G401 (cell line): ENCODE measurements around the gene EIF1. TPM values are rescaled to one million over a fixed set of nuclear protein-coding genes. Genes with fewer than 3 reads are reported as not detected.
"Not testable (repeated sequence)": the region's sequence is repeated elsewhere in the genome, so short reads cannot be mapped to it uniquely, and the experiment has no call there.

Experiments
- DNase-seq: peaks from one replicate; pipeline ENCODE4 v3.0.0-alpha.2; 2015; ENCODE audit warnings: low spot score
- in situ Hi-C: cut with HindIII; loops from 2 replicates; pipeline ENCODE4 v1.10.0; 2016; ENCODE audit warnings: low sequenced_read_pairs, mixed read lengths
- total RNA-seq: library from RNA; depleted of rRNA; stranded (reverse); fragments of >200 nt; shearing (Covaris generic); gene quantifications from 2 replicates; pipeline ENCODE4 v1.2.3, GENCODE V29; 2014

The EIF1 gene
- total RNA-seq, 1 experiment from 2014 or later, result 39.6 TPM

DNA sequence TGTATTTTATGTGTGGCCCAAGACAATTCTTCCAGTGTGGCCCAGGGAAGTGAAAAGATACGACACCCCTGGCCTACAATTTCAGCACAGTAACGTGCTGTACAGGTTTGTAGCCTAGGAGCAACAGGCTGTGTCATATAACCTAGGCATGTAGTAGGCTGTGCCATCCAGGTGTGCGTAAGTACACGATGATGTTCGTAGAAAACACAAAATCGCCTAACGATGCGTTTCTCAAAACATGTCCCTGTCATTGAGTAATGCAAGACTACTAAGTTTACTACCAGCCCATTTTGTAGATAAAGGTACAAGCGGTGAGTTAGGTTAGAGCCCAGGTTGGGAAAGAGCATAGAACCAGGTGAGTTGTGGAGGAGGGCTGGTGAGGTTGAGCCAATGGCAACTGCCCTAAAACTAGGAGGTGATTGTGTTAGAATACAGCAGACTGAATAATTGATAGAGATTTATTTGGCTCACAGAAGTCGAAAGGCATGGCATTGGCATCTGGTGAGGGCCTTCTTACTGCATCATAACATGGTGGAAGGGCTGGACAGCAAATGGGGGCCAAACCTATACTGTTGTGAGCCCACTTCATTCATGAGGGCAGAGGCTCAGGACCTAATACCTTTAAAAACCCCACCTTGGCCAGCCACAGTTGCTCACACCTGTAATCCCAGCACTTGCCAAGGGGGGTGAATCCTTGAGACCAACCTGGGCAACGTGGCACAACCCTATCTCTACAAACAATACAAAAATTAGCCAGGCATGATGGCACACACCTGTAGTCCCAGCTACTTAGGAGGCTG lies 4.2 kb downstream of the EIF1 start:
- in situ Hi-C loops, result no loop called here
- DNase-seq, result no peak

- peak; percentile 27 for DNase-seq
Measured at GRCh38 chr17:41695134-41695661, 6.5 kb downstream of the EIF1 start.

DNA sequence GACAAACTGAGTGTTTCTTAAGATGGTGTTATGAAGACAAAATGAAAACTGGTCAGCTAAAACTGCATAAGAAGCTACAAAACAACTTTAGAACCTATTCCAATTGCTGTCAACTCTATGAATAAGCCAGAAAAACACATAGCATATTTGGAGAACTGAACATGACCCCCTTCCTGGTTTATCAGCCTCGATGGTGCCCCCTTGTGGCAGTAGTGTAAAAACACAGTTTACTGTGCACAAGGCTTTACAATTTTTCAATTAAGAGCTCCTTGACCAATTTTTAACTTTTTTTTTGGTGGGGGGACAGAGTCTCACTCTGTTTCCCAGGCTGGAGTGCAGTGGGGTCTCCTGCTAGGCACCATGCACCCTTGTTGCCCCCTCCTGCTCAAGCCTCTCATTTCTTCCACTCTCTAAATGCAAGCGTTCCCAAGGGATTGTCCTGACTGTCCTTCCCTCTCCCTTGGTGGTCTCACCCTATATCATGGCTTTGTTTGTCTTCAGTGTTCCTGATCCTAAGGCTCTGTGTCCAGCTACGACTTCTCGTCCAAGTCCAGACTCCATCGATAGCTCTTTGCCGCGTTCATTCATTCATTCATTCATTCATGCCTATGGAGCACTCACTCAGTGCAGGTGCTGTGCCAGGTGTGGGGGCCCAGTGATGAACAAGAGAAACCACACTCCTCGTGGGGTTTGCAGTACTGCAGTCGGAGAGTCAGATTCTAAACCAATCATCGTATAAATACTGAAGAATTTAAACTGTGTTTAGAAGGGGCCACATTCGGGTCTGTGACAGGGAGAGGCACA lies 7.5 kb downstream of the EIF1 start:
- DNase-seq, result peak; percentile 85
- in situ Hi-C loops, result no loop called here

More at GRCh38 chr17:41695134-41695661, 6.5 kb downstream of the EIF1 start:
- in situ Hi-C loops, result no loop called here

DNA sequence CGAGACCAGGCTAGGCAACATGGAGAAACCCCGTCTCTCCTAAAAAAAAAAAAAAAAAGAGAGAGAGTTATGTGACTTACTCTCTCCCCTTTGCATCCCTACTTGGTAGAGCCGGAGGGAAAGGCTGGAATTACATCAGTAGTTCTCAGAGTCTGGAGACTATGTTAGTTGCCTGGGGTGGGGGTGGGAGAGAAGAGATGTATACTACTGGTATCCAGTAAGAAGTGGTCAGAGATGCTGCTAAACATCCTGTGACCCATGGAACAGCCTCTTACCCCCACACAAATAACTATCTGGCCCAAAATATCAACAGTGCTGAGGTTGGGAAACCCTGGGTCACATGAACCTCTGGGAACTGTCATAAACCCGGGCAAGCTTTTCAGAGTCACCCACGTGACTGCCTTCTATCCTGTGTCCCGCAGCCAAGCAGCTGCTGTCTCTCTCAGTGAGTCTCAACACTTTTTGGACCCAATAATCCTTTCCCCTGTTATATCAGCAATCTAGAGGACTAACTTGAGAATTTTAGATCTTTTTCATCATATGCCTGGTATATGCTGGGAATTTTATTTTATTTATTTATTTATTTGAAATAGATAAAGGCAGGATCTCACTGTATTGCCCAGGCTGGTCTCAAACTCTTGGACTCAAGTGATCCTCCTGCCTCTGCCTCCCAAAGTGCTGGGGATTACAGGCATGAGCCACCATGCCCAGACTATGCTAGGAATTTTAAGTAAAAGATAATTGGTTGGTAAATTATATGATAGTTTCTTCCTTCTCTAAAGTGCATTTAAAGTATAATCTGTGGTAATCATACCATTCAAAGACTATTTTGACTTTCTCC lies 8.7 kb downstream of the EIF1 start:
- peak; percentile 23 for DNase-seq
- in situ Hi-C loops, result no loop called here

- DNase-seq, in situ Hi-C loops: not testable (repeated sequence)
Measured at GRCh38 chr17:41700843-41701242, 12.2 kb downstream of the EIF1 start.

DNA sequence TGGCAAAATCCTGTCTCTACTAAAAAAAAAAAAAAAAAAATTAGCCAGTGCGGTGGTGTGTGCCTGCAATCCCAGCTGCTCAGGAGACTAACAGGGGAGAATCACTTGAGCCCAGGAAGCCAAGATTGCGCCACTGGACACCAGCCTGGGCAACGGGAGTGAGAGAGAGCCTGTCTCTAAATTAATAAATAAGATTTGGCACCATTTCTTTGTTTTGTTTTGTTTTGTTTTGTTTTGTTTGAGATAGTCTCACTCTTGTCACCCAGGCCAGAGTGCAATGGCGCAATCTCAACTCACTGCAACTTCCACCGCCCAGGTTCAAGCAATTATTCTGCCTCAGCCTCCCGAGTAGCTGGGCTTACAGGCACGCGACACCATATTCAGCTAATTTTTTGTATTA lies 14.0 kb downstream of the EIF1 start:
- in situ Hi-C loops, result no loop called here
- no peak for DNase-seq

- in situ Hi-C loops, result no loop called here
- no peak for DNase-seq
Measured at GRCh38 chr17:41705271-41705991, 16.7 kb downstream of the EIF1 start.

GRCh38 chr17:41707803-41708669 lies 19.4 kb downstream of the EIF1 start:
- no peak for DNase-seq
- in situ Hi-C loops, result no loop called here

- DNase-seq, result no peak
- in situ Hi-C loops, result no loop called here
Measured at GRCh38 chr17:41710472-41711090, 21.9 kb downstream of the EIF1 start.

DNA sequence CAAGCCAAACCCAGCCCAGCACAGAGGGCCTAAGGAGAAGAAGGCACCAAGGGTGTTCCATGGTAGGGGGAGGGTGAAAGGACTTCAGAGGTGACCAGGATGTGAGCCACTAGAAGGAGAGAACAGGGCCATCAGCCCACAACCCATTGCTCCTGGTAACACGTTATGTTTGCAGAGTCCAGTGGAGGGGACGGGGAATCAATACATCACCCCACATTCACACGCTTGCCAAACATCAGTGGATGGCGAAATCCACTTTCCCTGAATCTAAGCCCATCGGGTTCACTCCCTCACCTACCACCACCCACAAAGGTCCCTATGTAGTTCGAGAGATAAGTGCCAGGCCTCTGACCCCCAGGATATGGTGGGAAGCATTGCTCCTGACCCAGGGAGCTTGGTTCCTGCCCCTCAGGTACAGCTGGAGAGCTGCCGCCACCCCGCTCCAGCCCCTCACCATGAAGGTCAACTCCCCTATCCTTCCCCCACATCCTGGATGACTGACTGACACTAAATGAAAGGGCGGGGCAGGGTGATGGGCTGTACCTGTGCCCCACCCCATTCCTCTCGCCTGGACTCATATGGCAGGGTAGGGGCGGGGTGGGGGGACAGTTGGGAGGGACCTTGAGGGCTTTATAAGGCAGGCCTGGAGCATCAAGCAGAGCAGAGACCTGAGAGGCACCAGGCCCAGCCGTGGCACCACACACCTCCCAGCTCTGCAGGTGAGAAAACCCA lies 23.1 kb downstream of the EIF1 start, which contains the start of gene GAST:
Gene GAST, plus strand, starts transcription at position 663 of the 732 bp plus-strand sequence. CDS start 3,106 bp downstream, outside the sequence.
- in situ Hi-C loops, result no loop called here
- no peak for DNase-seq

GRCh38 chr17:41717408-41718286 lies 29.0 kb downstream of the EIF1 start:
- in situ Hi-C loops, result no loop called here
- no peak for DNase-seq

- no peak for DNase-seq
Measured at GRCh38 chr17:41718287-41718645, 29.6 kb downstream of the EIF1 start.

GRCh38 chr17:41722231-41722630 lies 33.5 kb downstream of the EIF1 start:
- in situ Hi-C loops, result loop anchor here (10.0 kb wide), 1 partner anchor 233 kb away; no protein-coding TSS in a partner anchor

More at GRCh38 chr17:41718287-41718645, 29.6 kb downstream of the EIF1 start:
- in situ Hi-C loops, result no loop called here

GRCh38 chr17:41723801-41724475 lies 35.3 kb downstream of the EIF1 start:
- no peak for DNase-seq
- in situ Hi-C loops, result loop anchor here (10.0 kb wide), 1 partner anchor 231 kb away; no protein-coding TSS in a partner anchor

More at GRCh38 chr17:41722231-41722630, 33.5 kb downstream of the EIF1 start:
- DNase-seq, result no peak

GRCh38 chr17:41724476-41725050 lies 35.9 kb downstream of the EIF1 start:
- no peak for DNase-seq
- in situ Hi-C loops, result loop anchor here (10.0 kb wide), 1 partner anchor 230 kb away; no protein-coding TSS in a partner anchor
